HCT116 (cell line): Measurements from ENCODE around the gene NTS. TPM values are rescaled to one million over a fixed set of nuclear protein-coding genes. Genes with fewer than 3 reads are reported as not detected.

Source experiments
- ATAC-seq: fragments of 200-7000 bp; cut with Tn5 transposase; 2 replicates; pipeline ENCODE4 v1.9.1; 2020; ENCODE audit warnings: mild to moderate bottlenecking, moderate library complexity
- BruUV-seq: library from RNA; stranded (reverse); fragments of 400-500 nt; replicated peaks from 2 replicates; lab custom pipeline; 2021; lab: Mats Ljungman, UMichigan
- CTCF ChIA-PET: fragments of 300-600 bp; sonication (Branson Sonifier 250); formaldehyde crosslinking; loops from one replicate; lab custom pipeline; 2021; ENCODE audit warnings: antibody characterized with exemption; lab: Charles Lee
- POLR2A ChIA-PET: fragments of 300-600, 350-600 bp; sonication (Branson Sonifier 250); formaldehyde crosslinking; loops from one replicate; lab custom pipeline; 2021; ENCODE audit warnings: antibody characterized with exemption; lab: Charles Lee
- RAD21 ChIA-PET, 2 experiments: fragments of 300-600 bp; sonication (Branson Sonifier 250); formaldehyde crosslinking; loops; one replicate each; lab custom pipeline; 2023; ENCODE audit warnings: low total read pairs in 2 of 2; ENCODE audit not compliant: uncharacterized antibody in 2 of 2, unreplicated experiment in 2 of 2, low non-redundant PET in 1 of 2; lab: Charles Lee
- DNase-seq: peaks from one replicate; pipeline ENCODE4 v3.0.0-alpha.2; 2010; ENCODE audit warnings: low read depth, low spot score
- H2AFZ ChIP-seq: fragments of 200-600 bp; shearing (Covaris generic), sonication (generic); 2 replicates; pipeline ENCODE4 v1.6.1; 2017; ENCODE audit warnings: low read depth, mixed run types, mixed read lengths, antibody characterized with exemption, low read length; ENCODE audit not compliant: poor library complexity, severe bottlenecking
- H3K27ac ChIP-seq: 2 replicates; pipeline ENCODE4 v1.5.1; 2012; ENCODE audit warnings: low read depth, low read length
- H3K27me3 ChIP-seq: fragments of 200-600 bp; sonication (generic); 2 replicates; pipeline ENCODE4 v1.6.1; 2016; ENCODE audit warnings: mixed run types, low read length, mixed read lengths; ENCODE audit not compliant: insufficient read depth
- H3K36me3 ChIP-seq, 2 experiments: fragments of 200-500 bp in 1 of 2; fragments of 200-600 bp in 1 of 2; sonication (Bioruptor generic) in 1 of 2; sonication (generic) in 1 of 2; 2 replicates each; pipeline versions ENCODE4 v1.5.1 to v1.6.1; 2014 to 2016; ENCODE audit warnings: low read length in 2 of 2, inconsistent platforms in 1 of 2, mixed read lengths in 1 of 2, mixed run types in 1 of 2; ENCODE audit not compliant: insufficient read depth in 2 of 2, control insufficient read depth in 1 of 2
- H3K4me1 ChIP-seq, 2 experiments: fragments of 200-600 bp in 1 of 2; sonication (generic) in 1 of 2; 2 replicates each; pipeline versions ENCODE4 v1.5.1 to v1.6.1; 2012 to 2017; ENCODE audit warnings: low read length in 2 of 2, inconsistent platforms in 1 of 2, mild to moderate bottlenecking in 1 of 2, mixed read lengths in 1 of 2, mixed run types in 1 of 2, moderate library complexity in 1 of 2; ENCODE audit not compliant: insufficient read depth in 2 of 2, control insufficient read depth in 1 of 2
- H3K4me2 ChIP-seq: fragments of 200-600 bp; sonication (generic); 2 replicates; pipeline ENCODE4 v1.6.1; 2017; ENCODE audit warnings: mixed run types, low read length, mixed read lengths
- H3K4me3 ChIP-seq, 2 experiments: fragments of 200-600 bp in 1 of 2; sonication (generic) in 1 of 2; replicated peaks in 1 of 2; 2 replicates each; pipeline ENCODE4 v1.5.1; 2011 to 2016; ENCODE audit warnings: low read length in 2 of 2, control low read depth in 1 of 2, low read depth in 1 of 2, mild to moderate bottlenecking in 1 of 2, mixed read lengths in 1 of 2, mixed run types in 1 of 2
- H3K79me2 ChIP-seq: fragments of 200-600 bp; sonication (generic); 2 replicates; pipeline ENCODE4 v1.6.1; 2017; ENCODE audit warnings: mild to moderate bottlenecking, mixed run types, low read length, moderate library complexity, mixed read lengths; ENCODE audit not compliant: insufficient read depth
- H3K9ac ChIP-seq: fragments of 200-600 bp; sonication (generic); 2 replicates; pipeline ENCODE4 v1.6.1; 2016; ENCODE audit warnings: low read length, mixed read lengths
- H3K9me2 ChIP-seq: fragments of 200-600 bp; sonication (generic), shearing (Covaris generic); 2 replicates; pipeline ENCODE4 v1.6.1; 2017; ENCODE audit warnings: mixed run types, mild to moderate bottlenecking, moderate library complexity; ENCODE audit not compliant: insufficient read depth
- H3K9me3 ChIP-seq, 2 experiments: fragments of 200-500 bp in 1 of 2; fragments of 200-600 bp in 1 of 2; sonication (Bioruptor generic) in 1 of 2; sonication (generic) in 1 of 2; 2 replicates each; pipeline ENCODE4 v1.6.1; 2014 to 2017; ENCODE audit warnings: low read length in 2 of 2, mixed read lengths in 2 of 2, inconsistent platforms in 1 of 2, low read depth in 1 of 2, mild to moderate bottlenecking in 1 of 2, mixed run types in 1 of 2, moderate library complexity in 1 of 2; ENCODE audit not compliant: control insufficient read depth in 1 of 2, insufficient read depth in 1 of 2
- H4K20me1 ChIP-seq: fragments of 200-600 bp; sonication (generic), shearing (Covaris generic); 2 replicates; pipeline ENCODE4 v1.6.1; 2017; ENCODE audit warnings: mixed run types, mild to moderate bottlenecking, moderate library complexity; ENCODE audit not compliant: insufficient read depth
- CBX3 ChIP-seq: IDR thresholded peaks from 2 replicates; pipeline ENCODE4 v1.6.1; 2012; ENCODE audit warnings: low read depth
- CTCF ChIP-seq, 3 experiments: fragments of 200-600 bp in 1 of 3; sonication (generic) in 1 of 3; IDR thresholded peaks in 2 of 3; conservative IDR thresholded peaks in 1 of 3; 2 replicates each; pipeline ENCODE4 v1.5.1; 2012 to 2017; ENCODE audit warnings: low read depth in 2 of 3, low read length in 2 of 3, antibody characterized with exemption in 1 of 3, borderline replicate concordance in 1 of 3, control low read depth in 1 of 3, mild to moderate bottlenecking in 1 of 3, mixed read lengths in 1 of 3, mixed run types in 1 of 3, moderate library complexity in 1 of 3; ENCODE audit not compliant: insufficient read depth in 1 of 3
- EGR1 ChIP-seq: IDR thresholded peaks from 2 replicates; pipeline ENCODE4 v1.6.1; 2012; ENCODE audit warnings: low read depth
- ELF1 ChIP-seq: IDR thresholded peaks from 2 replicates; pipeline ENCODE4 v1.6.1; 2012; ENCODE audit warnings: low read depth, borderline replicate concordance
- EZH2 ChIP-seq: fragments of 200-600 bp; sonication (generic); IDR thresholded peaks from 2 replicates; pipeline ENCODE4 v1.6.1; 2017; ENCODE audit warnings: antibody characterized with exemption, mixed run types
- EZH2phosphoT487 ChIP-seq: fragments of 200-600 bp; IDR thresholded peaks from 2 replicates; pipeline ENCODE4 v1.6.1; 2018; ENCODE audit warnings: antibody characterized with exemption, borderline replicate concordance
- FOSL1 ChIP-seq: IDR thresholded peaks from 2 replicates; pipeline ENCODE4 v1.6.1; 2012; ENCODE audit warnings: low read depth
- JUND ChIP-seq: IDR thresholded peaks from 2 replicates; pipeline ENCODE4 v1.6.1; 2012
- MAX ChIP-seq: IDR thresholded peaks from 2 replicates; pipeline ENCODE4 v1.6.1; 2012
- POLR2A ChIP-seq: IDR thresholded peaks from 2 replicates; pipeline ENCODE4 v1.7.0; 2011; ENCODE audit warnings: borderline replicate concordance; ENCODE audit not compliant: insufficient read depth, insufficient read length; ENCODE audit errors: extremely low read depth
- RAD21 ChIP-seq: IDR thresholded peaks from 2 replicates; pipeline ENCODE4 v1.6.1; 2012; ENCODE audit warnings: low read depth, mild to moderate bottlenecking
- SP1 ChIP-seq: IDR thresholded peaks from 2 replicates; pipeline ENCODE4 v1.6.1; 2012; ENCODE audit warnings: low read depth
- SRF ChIP-seq: IDR thresholded peaks from 2 replicates; pipeline ENCODE4 v1.6.1; 2012; ENCODE audit warnings: low read depth
- TCF7L2 ChIP-seq: IDR thresholded peaks from 2 replicates; pipeline ENCODE4 v1.7.0; 2011; ENCODE audit warnings: borderline replicate concordance, inconsistent platforms; ENCODE audit not compliant: insufficient read depth, insufficient read length; ENCODE audit errors: extremely low read depth
- YY1 ChIP-seq: IDR thresholded peaks from 2 replicates; pipeline ENCODE4 v1.6.1; 2011; ENCODE audit warnings: low read length, low read depth, moderate library complexity, mild to moderate bottlenecking; ENCODE audit not compliant: insufficient replicate concordance; ENCODE audit errors: extremely low read depth
- ZFX ChIP-seq: fragments of 450-650 bp; IDR thresholded peaks from 2 replicates; pipeline ENCODE4 v1.6.1; 2017
- ZNF274 ChIP-seq: fragments of 200-500 bp; sonication (Bioruptor generic); IDR thresholded peaks from 2 replicates; pipeline ENCODE4 v1.6.1; 2014; ENCODE audit warnings: mild to moderate bottlenecking, low read depth, low read length, inconsistent platforms
- intact Hi-C: fragments of 100-400 bp; cut with micrococcal nuclease; formaldehyde crosslinking; loops from 2 replicates; pipeline ENCODE4 v1.10.0; 2022
- total RNA-seq: library from RNA; stranded (reverse); gene quantifications from one replicate; pipeline ENCODE4 v1.2.1, GENCODE V29; 2021; ENCODE audit not compliant: unreplicated experiment
- TF ChIP-seq, protein P1 (sequence below): IDR thresholded peaks from 2 replicates; pipeline ENCODE4 v1.6.1; 2011; ENCODE audit warnings: mild to moderate bottlenecking, low read length, moderate library complexity; ENCODE audit not compliant: insufficient replicate concordance; ENCODE audit errors: extremely low read depth
- TF ChIP-seq, protein P2 (sequence below): IDR thresholded peaks from 2 replicates; pipeline ENCODE4 v1.6.1; 2012; ENCODE audit warnings: low read depth
- TF ChIP-seq, protein P3 (sequence below): IDR thresholded peaks from 2 replicates; pipeline ENCODE4 v1.6.1; 2012

NTS gene
- total RNA-seq, 1 experiment from 2014 or later: not detected

DNA sequence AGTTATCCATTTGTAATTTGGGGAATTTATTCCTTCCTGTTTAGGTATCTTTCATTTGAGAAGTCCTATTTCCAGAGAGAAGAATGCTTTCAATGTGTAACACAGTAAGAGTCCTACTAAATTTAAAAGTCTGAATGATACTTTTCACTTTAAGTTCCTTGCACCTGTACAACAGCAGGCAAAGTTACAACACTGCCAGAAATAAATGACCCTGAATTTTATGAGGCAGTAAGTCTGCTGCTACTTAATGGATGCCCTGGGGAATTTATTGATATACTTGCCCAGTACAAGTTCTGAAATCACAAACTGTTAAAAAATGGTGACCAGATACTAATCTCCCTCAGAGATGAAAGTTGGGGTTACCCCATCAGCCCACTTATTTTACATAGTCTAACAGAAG, 53.1 kb downstream of the NTS start:
- Histone ChIP-seq H3K9me3 (no peaks in the 10 kb centered on the region), H3K79me2 (no peaks in the 10 kb centered on the region), H3K27ac (no peak overlapping the region), H3K4me3 (no peak overlapping the region), H3K27me3 (no peaks in the 10 kb centered on the region), H3K9ac (no peak overlapping the region), H3K4me1 (no peaks in the 10 kb centered on the region), H3K36me3 (no peaks in the 10 kb centered on the region), H3K4me2 (no peak overlapping the region), H3K9me2 (no peaks in the 10 kb centered on the region), H2AFZ (no peak overlapping the region), H4K20me1 (no peaks in the 10 kb centered on the region)
- ChIA-PET POLR2A (no interaction called here), RAD21 (interaction anchor here in 1 of 2 experiments (1.2 kb wide), 1 partner anchor 987 kb away, joined by 3 read pairs; no protein-coding TSS in a partner anchor), CTCF (no interaction called here)
- DNase-seq: no peak
- ATAC-seq: no peak
- intact Hi-C loops: loop anchor here (10.0 kb wide), 1 partner anchor 1052 kb away; no protein-coding TSS in a partner anchor
- TF ChIP-seq RAD21: no peak
- no peak for TF ChIP-seq SP1
- TF ChIP-seq, protein P1, sequence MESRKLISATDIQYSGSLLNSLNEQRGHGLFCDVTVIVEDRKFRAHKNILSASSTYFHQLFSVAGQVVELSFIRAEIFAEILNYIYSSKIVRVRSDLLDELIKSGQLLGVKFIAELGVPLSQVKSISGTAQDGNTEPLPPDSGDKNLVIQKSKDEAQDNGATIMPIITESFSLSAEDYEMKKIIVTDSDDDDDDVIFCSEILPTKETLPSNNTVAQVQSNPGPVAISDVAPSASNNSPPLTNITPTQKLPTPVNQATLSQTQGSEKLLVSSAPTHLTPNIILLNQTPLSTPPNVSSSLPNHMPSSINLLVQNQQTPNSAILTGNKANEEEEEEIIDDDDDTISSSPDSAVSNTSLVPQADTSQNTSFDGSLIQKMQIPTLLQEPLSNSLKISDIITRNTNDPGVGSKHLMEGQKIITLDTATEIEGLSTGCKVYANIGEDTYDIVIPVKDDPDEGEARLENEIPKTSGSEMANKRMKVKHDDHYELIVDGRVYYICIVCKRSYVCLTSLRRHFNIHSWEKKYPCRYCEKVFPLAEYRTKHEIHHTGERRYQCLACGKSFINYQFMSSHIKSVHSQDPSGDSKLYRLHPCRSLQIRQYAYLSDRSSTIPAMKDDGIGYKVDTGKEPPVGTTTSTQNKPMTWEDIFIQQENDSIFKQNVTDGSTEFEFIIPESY: no peak
- no peak for TF ChIP-seq MAX
- no peak for TF ChIP-seq CTCF (IDR thresholded peaks at IDR 0.05 in 2 of 3, conservative IDR thresholded peaks at IDR 0.05 in 1 of 3; ENCODE audit: borderline replicate concordance in 1 of 3, insufficient read depth in 1 of 3, low read depth in 2 of 3, low read length in 2 of 3)
- TF ChIP-seq JUND: no peak
- no peak for TF ChIP-seq POLR2A
- no peak for TF ChIP-seq EZH2phosphoT487
- no peak for TF ChIP-seq ZNF274
- TF ChIP-seq SRF: no peak
- TF ChIP-seq FOSL1: no peak
- TF ChIP-seq ELF1: no peak
- TF ChIP-seq, protein P2, sequence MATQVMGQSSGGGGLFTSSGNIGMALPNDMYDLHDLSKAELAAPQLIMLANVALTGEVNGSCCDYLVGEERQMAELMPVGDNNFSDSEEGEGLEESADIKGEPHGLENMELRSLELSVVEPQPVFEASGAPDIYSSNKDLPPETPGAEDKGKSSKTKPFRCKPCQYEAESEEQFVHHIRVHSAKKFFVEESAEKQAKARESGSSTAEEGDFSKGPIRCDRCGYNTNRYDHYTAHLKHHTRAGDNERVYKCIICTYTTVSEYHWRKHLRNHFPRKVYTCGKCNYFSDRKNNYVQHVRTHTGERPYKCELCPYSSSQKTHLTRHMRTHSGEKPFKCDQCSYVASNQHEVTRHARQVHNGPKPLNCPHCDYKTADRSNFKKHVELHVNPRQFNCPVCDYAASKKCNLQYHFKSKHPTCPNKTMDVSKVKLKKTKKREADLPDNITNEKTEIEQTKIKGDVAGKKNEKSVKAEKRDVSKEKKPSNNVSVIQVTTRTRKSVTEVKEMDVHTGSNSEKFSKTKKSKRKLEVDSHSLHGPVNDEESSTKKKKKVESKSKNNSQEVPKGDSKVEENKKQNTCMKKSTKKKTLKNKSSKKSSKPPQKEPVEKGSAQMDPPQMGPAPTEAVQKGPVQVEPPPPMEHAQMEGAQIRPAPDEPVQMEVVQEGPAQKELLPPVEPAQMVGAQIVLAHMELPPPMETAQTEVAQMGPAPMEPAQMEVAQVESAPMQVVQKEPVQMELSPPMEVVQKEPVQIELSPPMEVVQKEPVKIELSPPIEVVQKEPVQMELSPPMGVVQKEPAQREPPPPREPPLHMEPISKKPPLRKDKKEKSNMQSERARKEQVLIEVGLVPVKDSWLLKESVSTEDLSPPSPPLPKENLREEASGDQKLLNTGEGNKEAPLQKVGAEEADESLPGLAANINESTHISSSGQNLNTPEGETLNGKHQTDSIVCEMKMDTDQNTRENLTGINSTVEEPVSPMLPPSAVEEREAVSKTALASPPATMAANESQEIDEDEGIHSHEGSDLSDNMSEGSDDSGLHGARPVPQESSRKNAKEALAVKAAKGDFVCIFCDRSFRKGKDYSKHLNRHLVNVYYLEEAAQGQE: no peak
- no peak for TF ChIP-seq CBX3
- TF ChIP-seq, protein P3, sequence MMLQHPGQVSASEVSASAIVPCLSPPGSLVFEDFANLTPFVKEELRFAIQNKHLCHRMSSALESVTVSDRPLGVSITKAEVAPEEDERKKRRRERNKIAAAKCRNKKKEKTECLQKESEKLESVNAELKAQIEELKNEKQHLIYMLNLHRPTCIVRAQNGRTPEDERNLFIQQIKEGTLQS: no peak
- TF ChIP-seq EGR1: no peak
- no peak for TF ChIP-seq YY1
- TF ChIP-seq TCF7L2: no peak
- TF ChIP-seq EZH2: no peak
- TF ChIP-seq ZFX: no peak
- BruUV-seq: no TSS peak
